ENCODE data around the gene SYNRG.

DNA sequence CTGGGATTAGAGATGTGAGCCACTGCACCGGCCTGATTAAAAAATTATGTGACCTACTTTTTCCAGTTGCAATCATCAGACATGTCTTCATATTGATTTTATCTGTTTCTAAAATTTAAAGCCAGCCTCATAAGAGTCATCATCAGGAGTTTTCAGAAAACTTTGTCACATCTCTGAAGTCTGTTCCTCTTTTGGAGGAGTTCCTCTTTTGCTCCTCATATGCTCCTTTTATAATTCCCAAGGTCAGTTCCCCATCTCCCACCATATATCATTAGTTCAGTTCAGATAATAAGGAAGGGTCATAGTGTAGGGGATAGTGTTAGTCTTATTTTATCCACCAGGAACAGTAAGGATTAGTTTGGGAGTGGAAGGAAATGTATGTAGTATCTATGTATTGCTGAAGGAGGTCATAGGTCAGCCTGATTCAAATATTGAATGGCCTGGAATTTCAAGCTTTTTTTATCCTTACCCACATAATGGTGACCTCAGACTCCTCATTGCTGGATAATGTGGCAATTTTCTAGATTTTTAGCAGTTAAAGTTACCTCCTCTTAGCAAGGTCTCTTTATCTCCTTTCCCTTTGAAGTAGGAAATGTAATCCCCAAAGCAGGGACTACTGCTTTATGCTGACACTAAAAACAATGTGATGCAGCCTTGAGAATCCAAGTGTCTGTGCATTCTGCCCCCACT is 133.3 kb downstream of the SYNRG start:
- TF ChIP-seq POLR2A (IDR thresholded peaks at IDR 0.05): no peak
- TF ChIP-seq CTCF (IDR thresholded peaks at IDR 0.05): no peak
